ENCODE data around the gene IHH.

Gene IHH

GRCh38 chr2:219073413-219074129, 12.8 kb upstream of the IHH start:
- no peak for DNase-seq

GRCh38 chr2:219072741-219073250, 12.1 kb upstream of the IHH start:
- DNase-seq = no peak

- DNase-seq = no peak
Observed at GRCh38 chr2:219071131-219071816, 10.6 kb upstream of the IHH start.

DNA sequence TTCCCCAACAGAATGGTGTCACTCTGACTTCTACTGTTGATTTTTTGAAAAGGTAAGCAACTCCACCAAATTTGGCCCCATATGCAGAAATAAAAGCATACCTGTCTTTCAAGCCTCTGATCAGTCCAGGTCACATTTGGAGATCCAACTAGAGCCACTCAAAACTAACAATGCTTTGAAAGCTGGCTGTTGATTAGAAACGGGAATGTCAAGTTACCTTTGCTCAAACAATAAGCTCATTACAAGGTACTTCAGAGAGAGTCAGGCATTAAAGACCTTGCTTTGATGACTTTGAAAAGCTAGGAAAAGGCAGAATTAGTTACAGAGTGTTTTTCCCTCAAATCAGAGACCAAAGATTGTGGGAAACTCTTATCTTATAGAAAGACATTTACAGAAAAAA, 4.8 kb upstream of the IHH start:
- DNase-seq = no peak

DNA sequence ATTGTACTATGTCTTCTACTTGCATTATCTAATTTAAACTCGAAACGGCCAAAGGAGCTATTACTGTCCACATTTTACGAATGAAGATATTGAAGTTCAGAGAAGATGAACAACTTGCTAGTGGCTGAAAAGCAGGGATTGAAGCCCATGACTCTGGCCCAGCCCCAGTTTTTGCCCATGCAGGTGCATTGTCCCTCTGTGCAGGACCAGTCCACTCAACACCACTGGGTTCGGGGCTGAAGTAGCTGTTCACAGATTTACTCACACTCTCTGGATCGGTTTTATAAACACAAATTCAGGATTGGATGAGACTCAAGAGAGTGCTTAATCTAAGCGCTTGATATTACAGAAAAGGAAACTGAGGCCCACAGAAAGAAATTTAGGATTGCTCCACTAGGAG, 1.4 kb upstream of the IHH start:
- no peak for DNase-seq

DNA sequence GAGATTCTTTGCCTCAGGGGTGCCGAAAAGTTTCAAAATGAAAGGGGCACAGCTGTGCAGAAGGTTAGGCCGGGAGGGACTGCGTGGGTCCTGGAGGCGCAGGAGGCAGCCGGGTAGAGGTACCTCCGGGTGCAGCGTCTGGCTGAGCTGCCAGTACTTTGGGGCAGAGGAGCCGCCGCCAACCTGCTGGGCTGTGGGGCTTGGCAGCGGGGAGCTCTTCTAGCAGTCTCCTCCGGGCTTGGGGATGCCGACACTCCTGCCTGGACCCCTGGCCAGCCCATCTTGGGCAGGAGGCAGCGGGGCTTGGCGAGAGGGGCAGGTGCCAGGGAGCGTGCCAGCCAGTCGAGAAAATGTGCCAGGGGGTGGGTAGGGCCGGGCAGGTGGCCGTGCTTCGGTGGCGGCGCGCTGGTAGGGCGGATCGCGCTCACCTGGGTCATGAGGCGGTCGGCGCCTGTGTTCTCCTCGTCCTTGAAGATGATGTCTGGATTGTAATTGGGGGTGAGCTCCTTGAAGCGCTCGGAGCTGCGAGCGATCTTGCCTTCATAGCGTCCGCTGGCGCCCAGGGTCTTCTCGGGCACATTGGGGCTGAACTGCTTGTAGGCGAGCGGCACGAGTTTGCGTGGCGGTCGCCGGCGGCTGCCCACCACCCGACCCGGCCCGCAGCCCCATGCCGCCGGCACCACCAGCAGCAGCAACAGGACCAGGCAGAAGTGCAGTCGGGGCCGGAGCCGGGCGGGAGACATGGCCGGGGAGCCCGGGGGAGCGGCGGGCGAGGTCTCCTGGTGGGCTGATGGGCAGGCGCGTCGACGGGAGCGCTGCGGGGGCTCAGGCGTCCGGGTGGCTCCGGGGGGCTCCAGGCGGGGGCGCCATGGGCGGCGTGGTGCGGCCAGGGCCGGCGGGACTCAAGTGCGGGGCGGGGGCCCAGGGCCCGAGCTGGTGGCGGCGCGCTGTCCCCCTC, 717 bp downstream of the IHH start:
- DNase-seq = no peak

DNA sequence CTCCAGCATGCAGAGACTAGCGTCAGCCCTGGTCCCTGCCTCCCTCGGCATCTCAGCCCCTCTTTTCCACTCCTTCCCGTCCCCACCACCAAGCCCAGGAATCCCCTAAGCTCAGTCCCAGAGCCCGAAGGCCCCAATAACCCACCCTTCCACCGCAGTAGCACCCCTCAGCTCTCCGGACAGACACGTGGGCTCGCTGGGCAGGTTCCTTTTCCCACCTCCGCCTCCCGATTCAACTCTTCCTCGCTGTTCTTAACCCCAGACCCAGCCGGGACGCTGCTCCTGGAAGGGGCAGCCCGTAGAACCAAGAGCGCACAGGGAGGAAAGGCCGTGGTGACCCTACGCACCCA, 1.4 kb downstream of the IHH start:
- DNase-seq = no peak

- no peak for DNase-seq
Observed at GRCh38 chr2:219058541-219059374, 2.0 kb downstream of the IHH start.

GRCh38 chr2:219057709-219058540, 2.8 kb downstream of the IHH start:
- peak; percentile 78 to 79 for DNase-seq

- no peak for DNase-seq
Observed at GRCh38 chr2:219056896-219057708, 3.6 kb downstream of the IHH start.

DNA sequence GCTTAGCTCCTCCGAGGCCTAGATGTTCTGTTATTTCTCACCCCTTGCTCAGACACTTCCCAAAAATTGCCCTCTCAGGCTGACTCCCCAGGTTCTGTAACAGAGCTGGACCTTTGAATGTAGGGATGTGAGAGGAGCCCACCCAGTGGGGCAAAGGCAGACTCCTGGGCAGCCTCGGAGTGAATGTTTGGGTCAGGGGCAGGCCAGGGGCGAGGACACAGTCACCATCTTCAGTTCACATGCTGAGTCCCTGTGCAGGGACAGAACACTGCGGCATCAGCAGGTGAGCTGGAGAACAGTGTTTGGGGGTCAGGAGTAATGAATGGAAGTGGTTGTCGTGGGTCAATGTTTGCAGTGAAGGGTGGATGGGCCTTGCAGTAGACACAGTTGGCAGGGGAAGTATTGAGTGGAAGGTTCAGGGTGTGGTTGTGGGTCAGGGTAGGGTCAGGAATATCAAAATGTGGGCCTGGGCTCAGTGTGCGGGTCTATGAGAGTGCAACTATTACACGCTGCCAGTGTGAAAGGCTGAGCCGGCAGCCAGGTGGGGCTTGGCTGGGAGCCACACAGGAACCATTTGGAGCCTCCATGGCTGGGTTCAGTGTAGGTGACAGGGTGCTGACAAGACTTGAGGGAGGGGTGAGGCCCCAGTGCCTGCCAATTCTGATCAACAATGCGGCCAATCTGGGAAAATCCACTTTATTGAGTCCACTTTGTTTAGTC, 4.4 kb downstream of the IHH start:
- no peak for DNase-seq

DNA sequence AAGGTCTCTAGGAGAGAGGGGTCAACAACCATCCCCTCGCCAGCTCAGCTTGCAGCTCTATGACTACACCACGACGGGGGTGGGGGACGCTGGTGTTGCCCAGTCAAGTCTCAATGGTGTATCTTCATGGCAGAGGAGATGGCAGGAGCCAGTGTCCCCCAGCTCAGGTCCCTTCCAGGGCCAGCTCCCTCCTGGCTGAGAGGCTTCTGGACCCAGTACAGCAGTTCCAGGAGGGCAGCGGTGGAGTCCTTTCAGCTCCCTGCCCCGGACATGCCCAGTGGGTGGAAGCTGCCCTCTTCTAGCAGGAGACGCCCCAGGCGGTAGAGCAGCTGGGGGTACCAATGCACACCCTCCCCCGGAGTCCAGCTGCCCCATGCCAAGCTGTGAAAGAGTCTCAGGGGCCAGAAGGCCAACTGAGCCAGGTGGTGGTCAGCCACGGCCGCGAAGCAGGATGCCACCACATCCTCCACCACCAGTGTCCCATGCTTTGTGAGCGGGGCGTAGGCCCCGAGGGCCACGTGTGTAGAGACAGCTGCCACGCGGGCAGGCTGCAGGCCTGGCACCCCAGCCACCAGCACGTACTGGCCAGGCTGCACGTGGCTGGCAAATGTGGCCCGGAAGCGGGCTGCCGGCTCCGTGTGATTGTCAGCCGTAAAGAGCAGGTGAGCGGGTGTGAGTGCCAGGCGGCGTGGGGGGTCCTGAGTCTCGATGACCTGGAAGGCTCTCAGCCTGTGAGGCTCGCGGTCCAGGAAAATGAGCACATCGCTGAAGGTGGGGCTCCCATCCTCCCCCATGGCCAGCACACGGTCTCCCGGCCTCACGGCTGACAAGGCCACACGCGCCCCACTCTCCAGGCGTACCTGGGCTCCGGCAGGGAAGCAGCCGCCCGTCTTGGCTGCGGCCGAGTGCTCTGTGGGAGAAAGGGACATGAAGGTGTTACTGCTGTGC, 5.5 kb downstream of the IHH start:
- DNase-seq = no peak

- no peak for DNase-seq
Observed at GRCh38 chr2:219049282-219049681, 11.4 kb downstream of the IHH start.

DNA sequence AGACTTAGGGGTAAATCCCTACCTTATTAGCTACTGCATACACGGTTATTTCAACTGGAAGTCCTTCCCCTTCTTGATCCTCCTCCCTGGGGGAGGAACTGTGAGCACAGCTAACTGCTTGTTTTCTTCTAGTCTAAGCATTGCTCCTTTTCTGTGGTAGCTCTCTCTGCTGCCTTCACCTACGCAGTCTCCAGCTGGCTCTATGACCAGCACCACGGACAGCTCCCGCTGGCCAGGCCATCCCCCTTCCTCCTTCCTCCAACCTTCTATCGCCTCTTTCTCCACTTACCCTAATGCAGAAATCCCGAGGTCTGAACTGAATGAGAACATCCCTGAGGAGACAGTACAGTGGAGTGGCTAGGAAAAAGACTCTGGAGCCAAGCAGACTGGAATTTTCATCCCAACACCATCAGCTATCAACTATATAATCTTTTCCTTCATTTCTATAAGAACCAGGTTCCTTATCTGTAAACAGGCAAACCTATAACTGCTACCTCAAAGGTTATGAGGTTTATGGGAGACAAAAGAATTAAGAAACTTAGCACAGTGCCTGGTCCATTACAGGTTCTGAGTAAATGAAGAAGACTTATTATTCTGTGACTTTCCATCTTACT, 14.7 kb downstream of the IHH start:
- no peak for DNase-seq

DNA sequence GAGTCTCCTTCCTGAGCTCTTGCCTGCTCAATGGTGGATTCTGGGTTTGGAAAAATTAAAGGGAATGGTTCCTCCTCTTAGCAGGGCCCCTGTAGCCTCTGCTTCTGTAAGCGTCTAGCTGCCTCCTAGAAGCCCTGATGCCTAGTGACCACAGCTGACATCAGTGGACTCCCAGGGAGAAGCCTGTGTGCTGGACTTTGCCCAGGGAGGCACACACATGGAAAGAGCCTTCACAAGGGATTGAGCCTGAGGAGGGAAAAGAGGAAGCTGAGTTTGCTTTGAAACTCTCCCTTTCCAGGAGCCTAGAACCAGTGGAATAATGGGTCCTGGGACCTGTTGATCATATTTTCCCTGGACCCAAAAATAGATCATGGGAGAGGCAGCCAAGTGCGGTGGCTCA, 18.0 kb downstream of the IHH start:
- no peak for DNase-seq

DNA sequence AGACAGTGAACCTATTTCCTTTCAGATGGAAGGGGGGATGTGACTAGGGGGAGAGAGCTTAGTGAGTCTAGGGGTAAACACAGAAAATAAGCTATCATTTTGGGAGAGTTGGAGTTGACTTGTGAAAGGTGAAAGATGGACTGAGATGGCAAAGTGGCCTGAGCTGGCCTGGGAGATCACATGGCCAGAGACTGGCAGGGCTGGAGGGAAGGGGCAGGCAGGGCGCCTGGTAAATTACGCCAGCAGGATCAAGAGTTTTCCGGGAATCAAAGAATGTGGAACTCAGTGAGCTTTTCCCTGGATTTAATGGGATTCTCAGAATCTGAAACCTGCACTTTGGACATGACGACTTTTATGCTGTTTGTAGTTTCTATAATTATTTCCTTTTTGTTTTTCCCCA, 18.6 kb downstream of the IHH start:
- DNase-seq = no peak

GRCh38 chr2:219041252-219041651, 19.5 kb downstream of the IHH start, which contains the start of gene CFAP65:
TSS of gene CFAP65 (minus strand) at chr2:219041516. CDS start at chr2:219039048, 2,468 bp downstream.
- DNase-seq = peak in 1 of 2 donors; percentile 27

- no peak for DNase-seq
Observed at GRCh38 chr2:219038600-219038999, 22.1 kb downstream of the IHH start.
